Renal cortex interstitium (tissue), 11 donors: ENCODE results near the gene AKIP1. TPM values are rescaled to one million over a fixed set of nuclear protein-coding genes. Genes with fewer than 3 reads are reported as not detected.

Source experiments
- DNase-seq, 11 donors: peaks; one replicate each; pipeline ENCODE4 v3.0.0-alpha.2; 2013; ENCODE audit warnings: low read depth in 9 of 11, low spot score in 4 of 11; ENCODE audit errors: extremely low read depth in 1 of 11
- polyA plus RNA-seq, 3 donors: library from polyadenylated mRNA; unstranded; fragments of 120-200 nt; gene quantifications; one replicate each; pipeline ENCODE4 v1.2.1, GENCODE V29; 2013; ENCODE audit not compliant: insufficient read length in 3 of 3

AKIP1 gene
- polyA plus RNA-seq, 3 donors, result 16.9 to 22.3 (median 19.6) TPM

DNA sequence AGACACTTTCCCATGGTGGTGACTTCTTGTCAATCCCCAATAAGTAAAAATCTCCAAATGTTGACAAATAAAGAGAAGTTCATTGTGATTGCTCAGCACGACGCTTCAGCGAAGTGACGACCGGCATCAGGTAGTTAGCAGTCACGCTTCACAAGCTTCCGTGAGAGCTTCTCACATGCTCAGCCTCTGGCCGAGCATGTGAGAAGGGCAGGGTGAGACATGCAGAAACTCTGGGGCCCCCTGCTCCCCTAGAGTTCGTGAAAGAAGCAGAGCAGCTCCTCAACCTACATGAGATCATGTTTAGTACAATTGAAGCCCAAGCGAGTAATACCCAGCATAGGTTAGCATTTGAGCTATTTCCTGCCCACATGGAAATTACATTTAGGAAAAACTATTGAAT, 26.2 kb downstream of the AKIP1 start:
- DNase-seq, result no peak

DNA sequence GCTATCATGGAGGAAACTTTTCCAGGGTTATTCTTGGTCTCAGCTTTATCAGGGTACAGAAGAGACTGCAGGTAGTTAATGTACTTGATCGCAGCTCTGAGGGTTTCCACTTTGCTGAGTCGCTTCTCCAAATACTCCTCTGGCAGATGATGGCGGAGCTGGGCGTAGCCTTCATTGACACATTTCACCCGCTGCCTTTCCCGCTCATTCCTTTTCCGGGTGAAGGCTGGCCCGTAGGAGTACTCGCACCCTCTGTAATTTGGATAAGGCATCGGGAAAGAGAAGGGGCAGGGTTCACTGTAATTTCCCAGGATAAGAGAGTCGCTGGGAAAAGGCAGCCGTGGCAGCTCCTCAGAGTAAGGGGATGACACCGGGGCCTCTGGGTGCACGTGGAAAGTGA, 26.7 kb downstream of the AKIP1 start:
- DNase-seq, result no peak

DNA sequence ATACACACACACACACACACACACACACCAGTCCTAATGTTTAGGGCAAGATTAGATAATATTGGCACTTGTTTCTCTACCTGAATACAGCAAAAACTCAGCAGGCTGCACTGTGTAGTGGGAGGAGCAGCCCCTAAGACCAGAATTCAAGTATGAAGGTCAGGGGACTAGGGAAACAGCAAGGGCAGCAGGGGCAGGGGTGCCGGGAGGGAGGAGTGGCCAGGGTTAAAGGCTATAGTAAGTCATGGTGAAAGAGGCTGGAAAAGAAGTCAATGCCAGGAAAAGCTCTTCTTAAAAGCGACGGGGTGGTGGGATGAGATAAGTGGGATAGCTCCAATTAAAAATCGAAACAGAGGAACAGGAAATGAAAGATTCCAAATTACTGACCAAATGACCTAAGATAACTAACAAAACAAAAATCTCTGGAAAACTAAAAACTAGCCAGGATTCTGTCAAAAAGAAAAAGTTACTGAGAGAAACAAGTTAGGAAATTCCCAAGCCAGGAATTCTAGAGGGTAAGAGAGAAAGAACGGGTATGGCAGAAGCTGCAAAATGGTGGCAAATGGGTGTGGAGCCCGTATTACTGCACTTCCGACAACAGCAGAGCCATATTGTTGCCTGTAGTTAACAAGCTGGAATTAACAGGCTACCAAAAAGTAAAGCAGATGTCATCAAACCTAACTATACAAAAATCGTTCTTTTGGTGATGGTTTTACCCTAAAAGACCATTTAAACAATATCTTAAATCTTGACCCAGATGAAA, 30.5 kb downstream of the AKIP1 start:
- no peak for DNase-seq

DNA sequence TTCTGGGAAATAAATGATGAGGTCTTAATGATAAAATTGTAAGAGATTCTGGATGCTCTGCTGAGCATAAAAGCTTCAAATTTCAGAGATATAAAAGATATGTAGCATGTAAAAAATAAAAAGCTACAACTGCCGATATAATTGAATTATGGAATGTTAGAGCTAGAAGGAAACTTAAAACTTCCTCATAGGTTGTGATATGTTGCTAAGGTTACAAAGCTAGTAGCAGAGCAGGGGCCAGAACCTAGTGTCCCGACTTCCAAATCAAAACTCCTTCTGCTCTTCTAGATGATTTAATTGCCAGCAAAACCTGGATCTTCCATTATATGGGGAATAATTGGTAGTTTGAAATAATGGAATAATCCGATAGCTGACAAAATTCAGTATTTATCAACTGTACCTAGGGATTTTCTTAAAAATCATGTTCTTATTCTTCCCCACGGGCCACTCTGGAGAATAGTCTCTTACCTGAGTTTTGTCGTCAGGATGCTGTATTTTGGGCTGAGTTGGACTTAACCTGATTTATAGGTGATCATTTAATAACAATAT, 31.6 kb downstream of the AKIP1 start, which contains the start of gene ASCL3:
TSS of gene ASCL3 (minus strand) at position 499 of the 549 bp plus-strand sequence. CDS start 4,855 bp downstream, outside the sequence.
- no peak for DNase-seq

DNA sequence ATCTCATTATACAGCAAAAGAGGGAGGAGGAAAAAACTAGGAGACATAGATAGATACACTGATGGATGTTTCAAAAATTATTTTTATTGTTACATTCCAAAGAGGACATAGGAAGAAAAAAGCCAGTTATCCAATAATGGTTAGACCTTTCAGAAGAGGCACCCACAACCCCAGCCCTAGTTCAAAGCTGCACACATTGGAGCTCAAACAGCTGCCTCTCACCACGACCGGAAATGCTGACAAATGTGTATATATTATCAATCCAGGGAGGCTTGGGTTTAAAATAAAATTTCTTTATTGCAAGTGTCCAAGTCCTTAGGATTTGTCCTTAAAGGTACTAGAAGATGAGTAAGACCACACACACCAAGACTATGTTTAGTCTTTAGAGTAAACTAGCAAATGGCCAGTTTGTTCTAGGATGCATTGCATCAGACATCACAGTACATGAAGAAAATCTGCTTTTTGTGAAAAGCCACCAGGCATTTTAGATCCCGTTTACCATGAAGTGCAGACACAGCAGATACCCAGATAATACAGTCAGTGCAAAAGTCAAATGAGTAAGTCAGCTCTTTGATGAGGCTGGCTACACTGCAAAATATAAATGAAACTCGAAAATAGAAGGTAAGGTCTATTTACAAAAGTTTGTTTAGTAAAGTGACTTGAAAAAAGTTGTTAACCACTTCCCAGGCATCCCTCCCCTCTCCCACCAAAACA, 36.4 kb downstream of the AKIP1 start:
- no peak for DNase-seq

DNA sequence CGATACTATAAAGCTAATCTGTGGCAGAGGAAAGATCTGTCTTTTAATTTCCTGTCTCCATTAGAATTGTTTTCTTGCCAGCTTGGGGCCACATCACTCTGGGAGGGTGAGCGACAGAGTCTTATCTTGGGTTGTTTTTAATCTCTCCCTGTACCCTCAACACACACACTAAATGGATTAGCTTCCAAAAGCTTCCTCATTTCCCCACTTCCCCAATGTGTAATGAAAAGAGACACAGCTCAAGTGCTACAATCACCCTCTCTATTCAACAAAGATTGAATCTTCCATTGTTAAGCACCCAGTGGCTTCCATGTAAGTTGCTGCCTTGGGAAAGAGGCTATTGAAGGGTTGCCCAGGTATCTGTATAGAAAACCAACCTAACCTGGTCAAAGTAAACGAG, 37.9 kb downstream of the AKIP1 start:
- no peak for DNase-seq

DNA sequence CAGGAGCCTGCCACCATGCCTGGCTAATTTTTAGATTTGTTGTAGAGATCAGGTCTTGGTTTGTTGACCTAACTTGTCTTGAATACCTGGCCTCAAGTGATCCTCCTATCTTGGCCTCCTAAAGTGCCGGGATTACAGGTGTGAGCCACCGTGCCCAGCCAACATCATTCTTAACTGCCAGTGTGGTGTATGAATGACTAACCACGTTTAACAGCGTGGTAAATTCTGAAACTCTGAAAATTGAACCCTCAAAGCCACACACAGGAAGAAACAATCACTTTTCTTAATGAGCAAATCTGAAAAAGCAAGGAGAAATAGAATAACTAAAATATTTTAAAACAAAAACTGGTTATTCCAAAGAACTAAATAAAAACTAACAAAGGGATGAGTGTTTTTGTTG, 45.9 kb downstream of the AKIP1 start:
- DNase-seq, result no peak

DNA sequence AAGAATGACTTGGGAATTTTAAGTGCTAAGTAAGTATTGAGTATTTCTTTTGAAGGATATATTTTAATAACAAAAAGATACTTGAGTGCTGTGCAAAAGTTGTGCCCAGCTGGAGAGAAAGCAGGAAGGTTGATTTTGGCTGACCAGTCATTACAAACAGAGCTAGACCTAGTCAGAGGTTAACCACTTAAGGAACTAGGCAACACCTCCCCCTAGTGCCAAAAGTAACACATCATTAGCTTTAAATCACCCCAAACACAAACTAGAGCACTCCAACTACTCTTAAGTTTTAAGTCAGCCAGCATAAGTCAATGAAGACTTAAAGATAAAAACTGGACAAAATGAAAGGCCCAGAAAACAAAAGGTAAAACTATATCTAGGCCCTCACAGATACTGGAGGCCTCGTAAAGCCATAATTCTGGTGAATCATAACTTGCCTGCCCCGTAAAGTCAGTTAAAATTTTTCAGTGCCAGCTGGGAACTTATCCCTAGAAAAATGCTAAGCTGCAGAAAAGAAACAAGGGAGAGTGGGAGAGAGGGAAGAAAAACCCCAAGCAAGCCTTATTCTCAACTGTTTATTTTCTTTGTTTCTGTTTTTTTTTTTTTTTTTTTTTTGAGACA, 48.7 kb downstream of the AKIP1 start:
- peak in 10 of 11 donors; percentile 42 to 78 (median 60) for DNase-seq

DNA sequence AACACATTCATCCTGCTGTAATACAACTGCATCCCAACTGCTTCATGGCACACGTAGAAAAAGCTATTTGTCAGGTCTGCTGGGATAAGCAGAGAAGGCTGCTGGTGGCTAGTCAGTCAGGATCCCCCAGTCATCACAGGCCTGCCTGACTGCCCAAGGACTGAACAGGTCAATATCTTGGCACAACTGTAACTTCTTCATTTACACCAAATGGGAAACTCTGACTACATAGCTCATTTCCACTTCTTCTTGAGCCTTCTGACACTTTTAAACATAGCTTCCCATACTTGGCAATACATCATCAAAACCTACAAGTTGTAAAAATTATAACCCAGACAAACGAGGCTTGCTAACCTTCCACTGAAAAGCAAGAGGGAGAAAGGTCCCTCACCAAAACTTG, 50.4 kb downstream of the AKIP1 start:
- no peak for DNase-seq

DNA sequence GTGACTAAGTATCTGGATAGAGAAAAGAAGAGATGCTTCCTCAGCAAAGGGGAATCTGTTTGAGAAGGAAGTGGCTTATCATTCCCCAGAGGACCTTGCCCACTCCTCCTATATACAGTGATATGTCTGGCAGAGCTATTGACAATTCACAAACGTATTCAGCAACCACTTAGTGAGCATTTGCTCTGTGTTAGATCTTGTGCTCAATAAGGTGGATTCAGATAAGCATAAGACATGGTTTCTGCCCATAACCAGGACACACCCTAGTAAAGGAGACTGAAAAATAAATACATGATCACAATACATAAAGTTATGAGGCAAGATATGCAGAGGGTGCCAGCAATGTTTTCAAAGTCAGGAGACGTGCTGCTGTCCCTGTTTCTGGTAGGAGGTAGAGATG, 51.9 kb downstream of the AKIP1 start:
- no peak for DNase-seq

DNA sequence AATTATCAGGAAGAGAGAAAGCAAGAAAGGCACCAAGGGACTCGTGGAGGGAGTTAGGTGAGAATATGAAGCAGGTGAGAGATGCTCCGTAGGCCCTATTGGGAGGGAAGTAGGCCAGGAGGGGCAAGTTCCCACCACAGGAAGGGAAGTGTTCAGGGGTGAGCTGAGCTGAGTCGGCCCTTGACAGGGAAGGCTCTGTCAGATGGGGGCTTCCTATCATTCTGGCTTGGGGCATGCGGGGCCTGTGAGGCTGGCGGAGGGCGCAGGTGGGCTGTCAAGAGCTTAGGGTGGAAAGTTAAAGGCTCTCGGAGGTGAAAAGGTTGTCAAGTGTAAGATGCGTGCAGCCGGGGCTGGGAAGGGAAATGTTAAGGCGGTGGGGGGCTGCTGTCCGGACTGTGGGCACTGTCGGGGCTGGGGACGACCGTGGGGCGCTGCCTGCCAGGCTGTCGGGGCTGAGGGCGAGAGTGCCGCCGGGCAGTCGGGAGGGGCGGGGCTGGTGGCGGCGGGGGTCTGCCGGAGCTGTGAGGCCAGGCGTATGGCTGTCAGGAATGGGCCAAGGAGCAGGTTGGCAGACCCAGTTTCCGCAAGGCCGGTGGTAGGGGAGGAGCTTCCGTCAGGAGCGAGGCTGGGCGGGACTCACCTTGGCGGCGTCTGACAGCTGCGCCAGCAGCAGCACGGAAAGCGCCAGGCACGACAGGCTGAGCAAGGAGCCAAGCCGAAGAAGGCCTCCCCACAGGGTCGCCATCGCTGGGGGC, 52.8 kb downstream of the AKIP1 start:
- peak in 8 of 11 donors; percentile 50 to 77 (median 70) for DNase-seq

DNA sequence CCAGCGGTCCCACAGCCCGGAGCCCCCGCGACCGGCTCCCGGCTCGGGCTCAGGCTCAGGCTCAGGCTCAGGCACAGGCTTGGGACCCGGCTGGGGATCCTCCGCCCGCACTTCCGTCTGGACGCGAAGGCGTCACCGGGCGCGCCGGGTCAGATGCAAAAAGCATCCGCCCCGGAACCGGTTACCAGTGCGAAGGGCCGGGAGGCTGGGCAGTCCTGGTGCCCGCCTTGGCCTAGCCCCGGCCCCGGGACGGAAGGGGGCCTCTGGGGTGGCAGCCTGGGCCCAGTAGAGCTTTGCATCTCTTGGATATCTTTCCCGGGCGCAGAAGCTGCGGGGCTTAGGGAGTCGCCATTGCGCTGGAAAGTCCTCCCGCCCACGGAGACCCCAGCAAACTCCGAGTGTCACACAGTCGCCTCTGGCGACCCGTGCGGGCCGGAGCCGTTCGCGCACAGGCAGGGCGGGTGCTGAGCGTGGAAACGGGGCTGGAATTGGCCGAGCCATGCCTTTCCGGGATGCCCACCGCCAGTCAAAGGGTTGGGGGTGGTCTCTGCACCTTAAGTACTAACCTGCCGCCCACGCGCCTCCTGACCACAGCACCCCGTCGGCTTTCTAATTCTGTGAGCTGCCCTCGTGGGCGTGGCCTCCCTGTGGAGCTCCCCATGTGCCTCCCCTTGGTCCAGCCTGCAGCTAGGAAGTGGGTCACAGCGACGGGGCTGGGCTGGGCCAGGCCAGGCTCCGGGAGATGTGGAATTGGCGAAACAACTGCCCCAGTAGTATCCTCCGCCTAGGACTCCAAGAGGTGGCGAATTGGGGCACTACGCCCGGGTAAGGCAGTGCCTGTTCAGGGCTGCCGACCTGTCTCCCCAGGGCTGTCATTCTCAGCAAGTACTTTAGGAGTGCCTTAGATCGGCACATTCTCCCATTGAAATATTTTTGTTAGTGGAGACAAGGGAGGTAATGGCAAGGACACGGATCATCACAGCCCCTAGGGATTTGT, 53.6 kb downstream of the AKIP1 start, which contains the start of gene TMEM9B:
TSS of gene TMEM9B (minus strand) at position 119 of the 997 bp plus-strand sequence. CDS start 129 bp downstream, outside the sequence.
- peak; percentile 70 to 89 (median 81) for DNase-seq

DNA sequence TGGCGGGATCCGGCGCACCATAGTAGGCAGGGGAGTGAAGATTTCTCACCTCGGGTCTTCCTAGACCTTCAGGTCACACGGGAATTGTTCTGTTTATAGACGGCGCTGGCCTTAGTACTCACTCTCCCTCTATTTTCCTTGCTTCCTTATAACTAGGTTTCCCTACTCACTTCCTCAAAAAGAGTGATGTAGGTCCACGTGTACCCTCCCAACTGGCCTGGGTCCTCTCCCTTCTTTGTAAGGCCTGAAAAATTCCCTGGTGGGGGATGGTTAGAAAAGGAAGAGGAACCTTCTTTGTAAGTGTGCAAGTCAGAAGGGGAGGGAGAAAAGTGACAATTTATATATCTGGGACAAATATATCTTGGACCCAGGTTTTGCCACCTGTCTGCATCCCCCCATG, 56.2 kb downstream of the AKIP1 start:
- no peak for DNase-seq

Other genes starting within 250 kb of the AKIP1 start
- 1 to 10 TPM; 5.3 to 9.4 (median 8.8) TPM for gene TRIM66, start 228.5 kb upstream of the AKIP1 start, polyA plus RNA-seq
- gene RPL27A, start 228.4 kb upstream of the AKIP1 start, polyA plus RNA-seq, result 1,000 to 10,000 TPM; 1,904 to 2,290 (median 1,997) TPM
- gene C11orf16, start 21.8 kb downstream of the AKIP1 start, polyA plus RNA-seq, result under 1 TPM; 0.47 to 0.56 (median 0.56) TPM
- gene ASCL3, start 31.8 kb downstream of the AKIP1 start, polyA plus RNA-seq, result under 1 TPM in 1 of 3 donors, not detected in 2; 0.48 TPM
- gene TMEM9B, start 53.3 kb downstream of the AKIP1 start, polyA plus RNA-seq, result 10 to 100 TPM; 54.4 to 61.4 (median 56.6) TPM
- gene NRIP3, start 92.8 kb downstream of the AKIP1 start, polyA plus RNA-seq, result 1 to 10 TPM; 1.1 to 2.4 (median 1.8) TPM
- 1 to 10 TPM; 5.3 to 6.6 (median 6.3) TPM for gene SCUBE2, start 180.4 kb downstream of the AKIP1 start, polyA plus RNA-seq